ENCODE data around the gene HACD2. TPM values are rescaled to one million over a fixed set of nuclear protein-coding genes. Genes with fewer than 3 reads are reported as not detected.
"Not testable (repeated sequence)": the region's sequence is repeated elsewhere in the genome, so short reads cannot be mapped to it uniquely, and the experiment has no call there.

HACD2 gene
- total RNA-seq, 3 donors from 2014 or later = 40.9 to 65.0 (median 52.7) TPM

DNA sequence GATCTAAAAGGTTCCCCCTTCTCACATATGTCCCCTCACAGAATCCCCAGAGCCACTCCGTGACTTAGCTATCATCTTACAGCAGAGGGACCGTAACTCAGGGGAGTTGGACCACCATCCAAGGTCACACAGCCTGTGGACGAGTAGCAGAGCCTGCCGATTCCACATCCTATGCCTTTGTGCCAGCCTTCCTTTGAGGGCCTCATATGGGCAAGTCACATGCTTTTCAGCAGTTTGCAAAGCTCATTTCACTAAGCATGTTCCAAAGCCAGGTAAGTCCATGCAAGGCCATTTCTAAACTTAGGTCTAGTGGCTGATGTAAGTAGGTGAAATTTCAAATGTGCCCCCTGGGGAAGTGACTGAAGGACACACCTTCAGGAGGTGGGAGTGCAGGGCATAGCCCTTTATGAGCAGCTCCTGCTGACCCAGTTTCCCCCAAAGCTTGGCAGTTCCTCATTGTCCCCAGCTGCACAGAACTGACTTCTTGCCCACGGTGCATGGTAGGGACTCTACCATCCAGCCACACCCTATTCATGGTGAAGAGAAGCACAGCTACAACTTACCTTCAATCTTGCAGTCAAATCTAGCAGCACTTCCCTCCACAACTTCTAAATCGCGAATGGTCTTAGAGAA, 33.3 kb upstream of the HACD2 start:
- no peaks in the 10 kb centered on the region for H3K4me1 ChIP-seq (ENCODE audit: low read depth)
- ATAC-seq (no peak), DNase-seq (no peak)
- no peaks in the 10 kb centered on the region for H3K36me3 ChIP-seq (ENCODE audit: low read depth)
- no peaks in the 10 kb centered on the region for H3K9me3 ChIP-seq
- H3K4me3 ChIP-seq = no peak overlapping the region
- TF ChIP-seq, protein P1, sequence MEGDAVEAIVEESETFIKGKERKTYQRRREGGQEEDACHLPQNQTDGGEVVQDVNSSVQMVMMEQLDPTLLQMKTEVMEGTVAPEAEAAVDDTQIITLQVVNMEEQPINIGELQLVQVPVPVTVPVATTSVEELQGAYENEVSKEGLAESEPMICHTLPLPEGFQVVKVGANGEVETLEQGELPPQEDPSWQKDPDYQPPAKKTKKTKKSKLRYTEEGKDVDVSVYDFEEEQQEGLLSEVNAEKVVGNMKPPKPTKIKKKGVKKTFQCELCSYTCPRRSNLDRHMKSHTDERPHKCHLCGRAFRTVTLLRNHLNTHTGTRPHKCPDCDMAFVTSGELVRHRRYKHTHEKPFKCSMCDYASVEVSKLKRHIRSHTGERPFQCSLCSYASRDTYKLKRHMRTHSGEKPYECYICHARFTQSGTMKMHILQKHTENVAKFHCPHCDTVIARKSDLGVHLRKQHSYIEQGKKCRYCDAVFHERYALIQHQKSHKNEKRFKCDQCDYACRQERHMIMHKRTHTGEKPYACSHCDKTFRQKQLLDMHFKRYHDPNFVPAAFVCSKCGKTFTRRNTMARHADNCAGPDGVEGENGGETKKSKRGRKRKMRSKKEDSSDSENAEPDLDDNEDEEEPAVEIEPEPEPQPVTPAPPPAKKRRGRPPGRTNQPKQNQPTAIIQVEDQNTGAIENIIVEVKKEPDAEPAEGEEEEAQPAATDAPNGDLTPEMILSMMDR (IDR thresholded peaks at IDR 0.05) = no peak
- intact Hi-C loops (cut with DNase I, micrococcal nuclease) = no loop called here

DNA sequence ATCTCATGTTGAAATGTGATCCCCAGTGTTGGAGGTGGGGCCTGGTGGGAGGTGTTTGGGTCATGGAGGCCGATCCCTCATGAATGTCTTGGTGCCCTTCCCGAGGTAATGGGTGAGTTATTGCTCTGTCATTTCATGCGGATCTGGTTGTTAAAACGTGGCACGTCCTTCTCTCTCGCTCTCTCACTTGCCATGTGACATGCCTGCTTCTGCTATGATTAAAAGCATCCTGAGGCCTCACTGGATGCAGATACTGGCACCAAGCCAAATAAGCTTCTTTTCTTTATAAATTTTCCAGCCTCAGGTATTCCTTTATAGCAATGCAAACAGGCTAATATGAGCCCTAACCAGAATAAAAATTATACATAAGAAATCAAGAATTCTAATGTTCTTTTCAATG, 31.7 kb upstream of the HACD2 start:
- no peaks in the 10 kb centered on the region for H3K36me3 ChIP-seq (ENCODE audit: low read depth)
- no peak overlapping the region for H3K4me3 ChIP-seq
- DNase-seq (no peak), ATAC-seq (no peak)
- intact Hi-C loops (cut with DNase I, micrococcal nuclease) = no loop called here
- H3K4me1 ChIP-seq (ENCODE audit: low read depth) = no peaks in the 10 kb centered on the region
- TF ChIP-seq, protein P1 (IDR thresholded peaks at IDR 0.05) = no peak
- H3K9me3 ChIP-seq = no peaks in the 10 kb centered on the region

DNA sequence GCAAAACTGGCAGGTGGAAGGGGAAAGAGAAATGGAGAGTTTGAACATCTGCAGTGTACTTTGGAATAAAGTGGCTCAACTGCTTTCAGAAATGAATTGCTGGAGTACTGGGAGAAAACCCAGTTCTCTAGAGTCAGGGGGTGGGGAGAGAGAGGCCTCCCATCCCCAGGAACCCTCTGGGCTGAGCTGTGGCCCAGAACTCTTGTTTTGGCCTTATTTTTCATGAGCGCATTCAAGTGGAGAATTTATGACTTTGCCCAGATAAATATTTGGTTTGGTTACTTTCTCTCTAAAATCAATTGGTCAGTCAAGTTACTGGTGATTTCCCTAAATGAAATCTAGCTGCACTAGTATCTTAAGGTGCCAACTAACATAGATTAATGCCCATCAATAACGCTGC, 28.7 kb upstream of the HACD2 start:
- TF ChIP-seq, protein P1 (IDR thresholded peaks at IDR 0.05) = no peak
- Histone ChIP-seq H3K9me3 (no peaks in the 10 kb centered on the region), H3K4me3 (no peak overlapping the region), H3K36me3 (ENCODE audit: low read depth) (no peaks in the 10 kb centered on the region), H3K4me1 (ENCODE audit: low read depth) (no peaks in the 10 kb centered on the region)
- ATAC-seq (no peak), DNase-seq (no peak)
- intact Hi-C loops (cut with DNase I, micrococcal nuclease) = no loop called here

DNA sequence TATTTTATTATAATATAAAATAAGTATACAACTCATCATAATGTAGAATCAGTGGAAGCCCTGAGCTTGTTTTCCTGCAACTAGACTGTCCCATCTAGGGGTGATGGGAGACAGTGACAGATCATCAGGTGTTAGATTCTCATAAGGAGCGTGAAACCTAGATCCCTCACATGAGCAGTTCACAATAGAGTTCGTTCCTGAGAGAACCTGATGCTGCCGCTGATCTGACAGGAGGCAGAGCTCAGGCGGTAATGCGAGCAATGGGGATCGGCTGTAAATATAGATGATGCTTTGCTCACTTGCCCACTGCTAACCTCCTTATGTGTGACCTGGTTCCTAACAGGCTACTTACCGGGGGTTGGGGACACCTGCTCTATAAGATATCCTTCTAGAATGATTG, 26.8 kb upstream of the HACD2 start:
- intact Hi-C loops (cut with DNase I, micrococcal nuclease); DNase-seq; H3K4me1 ChIP-seq (ENCODE audit: low read depth); ATAC-seq; H3K9me3 ChIP-seq; H3K36me3 ChIP-seq (ENCODE audit: low read depth); H3K4me3 ChIP-seq: not testable (repeated sequence)

- no peaks in the 10 kb centered on the region for H3K9me3 ChIP-seq
- H3K36me3 ChIP-seq (ENCODE audit: low read depth) = no peaks in the 10 kb centered on the region
- ATAC-seq (no peak), DNase-seq (no peak)
- intact Hi-C loops (cut with DNase I, micrococcal nuclease) = no loop called here
- H3K4me3 ChIP-seq = no peak overlapping the region
- no peaks in the 10 kb centered on the region for H3K4me1 ChIP-seq (ENCODE audit: low read depth)
- TF ChIP-seq, protein P1 (IDR thresholded peaks at IDR 0.05) = no peak
Measured at GRCh38 chr3:123611082-123611481, 26.2 kb upstream of the HACD2 start.

- ATAC-seq = no peak
Measured at GRCh38 chr3:123610331-123610730, 25.5 kb upstream of the HACD2 start.

More at GRCh38 chr3:123610331-123610730, 25.5 kb upstream of the HACD2 start:
- intact Hi-C loops (cut with DNase I, micrococcal nuclease) = no loop called here
- DNase-seq = no peak
- TF ChIP-seq, protein P1 (IDR thresholded peaks at IDR 0.05) = no peak
- Histone ChIP-seq H3K36me3 (ENCODE audit: low read depth) (no peaks in the 10 kb centered on the region), H3K9me3 (no peaks in the 10 kb centered on the region), H3K4me3 (no peak overlapping the region), H3K4me1 (ENCODE audit: low read depth) (no peaks in the 10 kb centered on the region)

All from mucosa of descending colon (tissue), 3 donors.